ENCODE results near the gene POU2AF1. TPM values are rescaled to one million over a fixed set of nuclear protein-coding genes. Genes with fewer than 3 reads are reported as not detected.

Gene POU2AF1
- total RNA-seq, 1 donor from 2014 or later, result not detected

GRCh38 chr11:111392552-111392951 lies 13.5 kb upstream of the POU2AF1 start:
- DNase-seq (ENCODE audit: low spot score in 2 of 2, unreplicated experiment in 2 of 2), result no peak
- Mint-ChIP-seq H3K27ac (no peak overlapping the region), H3K36me3 (no peaks in the 10 kb centered on the region), H3K4me3 (no peak overlapping the region), H3K9me3 (no peaks in the 10 kb centered on the region), H3K27me3 (ENCODE audit: low read depth) (peaks cover 45% of the 10 kb centered on the region), H3K4me1 (no peaks in the 10 kb centered on the region)
- no peak for TF ChIP-seq CTCF (IDR thresholded peaks at IDR 0.05; ENCODE audit: unreplicated experiment)

- TF ChIP-seq CTCF (IDR thresholded peaks at IDR 0.05; ENCODE audit: unreplicated experiment), result no peak
- H3K27me3 Mint-ChIP-seq (ENCODE audit: low read depth), result peaks cover 45% of the 10 kb centered on the region
- H3K36me3 Mint-ChIP-seq, result no peaks in the 10 kb centered on the region
- no peaks in the 10 kb centered on the region for H3K4me1 Mint-ChIP-seq
- H3K9me3 Mint-ChIP-seq, result no peaks in the 10 kb centered on the region
- H3K27ac Mint-ChIP-seq, result no peak overlapping the region
- no peak overlapping the region for H3K4me3 Mint-ChIP-seq
- DNase-seq (ENCODE audit: low spot score in 2 of 2, unreplicated experiment in 2 of 2), result no peak
Observed at GRCh38 chr11:111391328-111392124, 12.5 kb upstream of the POU2AF1 start.

GRCh38 chr11:111388842-111389241 lies 9.8 kb upstream of the POU2AF1 start:
- H3K4me3 Mint-ChIP-seq, result no peak overlapping the region
- no peak for DNase-seq (ENCODE audit: low spot score in 2 of 2, unreplicated experiment in 2 of 2)
- no peaks in the 10 kb centered on the region for H3K36me3 Mint-ChIP-seq
- no peak for TF ChIP-seq CTCF (IDR thresholded peaks at IDR 0.05; ENCODE audit: unreplicated experiment)
- no peaks in the 10 kb centered on the region for H3K4me1 Mint-ChIP-seq
- H3K27ac Mint-ChIP-seq, result no peak overlapping the region
- H3K27me3 Mint-ChIP-seq (ENCODE audit: low read depth), result peaks cover 29% of the 10 kb centered on the region
- peaks cover 3% of the 10 kb centered on the region for H3K9me3 Mint-ChIP-seq

GRCh38 chr11:111388420-111388819 lies 9.3 kb upstream of the POU2AF1 start:
- peaks cover 26% of the 10 kb centered on the region for H3K27me3 Mint-ChIP-seq (ENCODE audit: low read depth)
- H3K4me1 Mint-ChIP-seq, result no peaks in the 10 kb centered on the region
- peaks cover 3% of the 10 kb centered on the region for H3K9me3 Mint-ChIP-seq

GRCh38 chr11:111387363-111387762 lies 8.3 kb upstream of the POU2AF1 start:
- DNase-seq (ENCODE audit: low spot score in 2 of 2, unreplicated experiment in 2 of 2), result no peak
- peaks cover 17% of the 10 kb centered on the region for H3K27me3 Mint-ChIP-seq (ENCODE audit: low read depth)
- no peak overlapping the region for H3K4me3 Mint-ChIP-seq
- peaks cover 3% of the 10 kb centered on the region for H3K9me3 Mint-ChIP-seq
- H3K36me3 Mint-ChIP-seq, result no peaks in the 10 kb centered on the region
- no peaks in the 10 kb centered on the region for H3K4me1 Mint-ChIP-seq
- no peak for TF ChIP-seq CTCF (IDR thresholded peaks at IDR 0.05; ENCODE audit: unreplicated experiment)
- H3K27ac Mint-ChIP-seq, result no peak overlapping the region

More at GRCh38 chr11:111388420-111388819, 9.3 kb upstream of the POU2AF1 start:
- no peak for TF ChIP-seq CTCF (IDR thresholded peaks at IDR 0.05; ENCODE audit: unreplicated experiment)
- Mint-ChIP-seq H3K27ac (no peak overlapping the region), H3K36me3 (no peaks in the 10 kb centered on the region), H3K4me3 (no peak overlapping the region)
- no peak for DNase-seq (ENCODE audit: low spot score in 2 of 2, unreplicated experiment in 2 of 2)
